Tibial nerve (tissue), 4 donors: ENCODE data around the gene OLFM2. TPM values are rescaled to one million over a fixed set of nuclear protein-coding genes. Genes with fewer than 3 reads are reported as not detected.
"Not testable (repeated sequence)": the region's sequence is repeated elsewhere in the genome, so short reads cannot be mapped to it uniquely, and the experiment has no call there.

Experiments used
- DNase-seq, 2 donors: peaks; one replicate each; pipeline ENCODE4 v3.0.0-alpha.2; 2019; ENCODE audit warnings: low spot score in 2 of 2
- H3K27ac ChIP-seq, 4 donors: fragments of 200-600 bp; sonication (generic) in 3 of 4; one replicate each; pipeline ENCODE4 v1.5.1; 2017 to 2019; ENCODE audit warnings: mild to moderate bottlenecking in 1 of 4
- H3K27me3 ChIP-seq, 2 donors: fragments of 200-600 bp; sonication (generic) in 1 of 2; one replicate each; pipeline versions ENCODE4 v1.5.1 to v1.6.0; 2017 to 2019
- H3K36me3 ChIP-seq, 3 donors: fragments of 200-600 bp; sonication (generic); one replicate each; pipeline ENCODE4 v1.5.1; 2018 to 2019
- H3K4me1 ChIP-seq, 4 donors: fragments of 200-600 bp; sonication (generic) in 3 of 4; one replicate each; pipeline ENCODE4 v1.5.1; 2017 to 2019
- H3K4me3 ChIP-seq, 4 donors: fragments of 200-600 bp; sonication (generic) in 3 of 4; one replicate each; pipeline ENCODE4 v1.5.1; 2017 to 2019; ENCODE audit warnings: mild to moderate bottlenecking in 1 of 4, moderate library complexity in 1 of 4
- H3K9me3 ChIP-seq, 4 donors: fragments of 200-600 bp; sonication (generic) in 3 of 4; one replicate each; pipeline ENCODE4 v1.5.1; 2017 to 2019
- CTCF ChIP-seq, 5 experiments: fragments of 200-600 bp in 3 of 5; fragments of 450-650 bp in 2 of 5; sonication (generic) in 3 of 5; IDR thresholded peaks; one replicate each; pipeline ENCODE4 v1.5.1; 2016 to 2019; ENCODE audit warnings: antibody characterized with exemption in 5 of 5, mild to moderate bottlenecking in 3 of 5, moderate library complexity in 2 of 5
- EP300 ChIP-seq, 2 donors: sonication (generic); formaldehyde crosslinking; IDR thresholded peaks; one replicate each; pipeline ENCODE4 v1.6.1; 2017; ENCODE audit warnings: antibody characterized with exemption in 2 of 2, mild to moderate bottlenecking in 1 of 2
- POLR2A ChIP-seq, 2 donors: fragments of 450-650 bp; IDR thresholded peaks; one replicate each; pipeline ENCODE4 v1.6.1; 2017; ENCODE audit warnings: antibody characterized with exemption in 2 of 2, mild to moderate bottlenecking in 2 of 2, moderate library complexity in 2 of 2
- WGBS, 2 donors: methylation state at CpG; one replicate each; pipeline ENCODE4 v1.1.5; 2018; 5-methylcytosine and 5-hydroxymethylcytosine counted together
- total RNA-seq, 4 donors: library from RNA; depleted of rRNA; stranded (reverse); fragments of >200 nt; gene quantifications; one replicate each; pipeline ENCODE4 v1.1.0, GENCODE V29; 2016

The OLFM2 gene
- total RNA-seq, 4 donors from 2014 or later = 4.8 to 12.6 (median 8.8) TPM

- Histone ChIP-seq H3K4me1 (peaks cover 0 to 23% (median 0%) of the 10 kb centered on the region in 4 donors), H3K4me3 (no peak overlapping the region), H3K9me3 (no peaks in the 10 kb centered on the region), H3K27me3 (no peaks in the 10 kb centered on the region), H3K36me3 (peaks cover 0 to 52% (median 0%) of the 10 kb centered on the region in 3 donors), H3K27ac (peak overlapping the region in 2 of 4 donors; percentile 1 to 51)
- TF ChIP-seq CTCF (IDR thresholded peaks at IDR 0.05) (no peak), EP300 (IDR thresholded peaks at IDR 0.05) (no peak), POLR2A (IDR thresholded peaks at IDR 0.05) (no peak)
- DNase-seq = no peak
- 48 to 56% methylated on average over 15 to 16 of the region's 19 CpGs for WGBS, 2 donors
These were observed 85.9 kb downstream of the OLFM2 start for GRCh38 chr19:9850235-9850959.

- 58 to 93% methylated on average over 3 to 5 of the region's 7 CpGs for WGBS, 2 donors
- peak overlapping the region in 2 of 4 donors; percentile 0 to 51 for H3K27ac ChIP-seq
- DNase-seq = no peak
- no peaks in the 10 kb centered on the region for H3K9me3 ChIP-seq
- H3K27me3 ChIP-seq = no peaks in the 10 kb centered on the region
- peaks cover 0 to 58% (median 0%) of the 10 kb centered on the region in 3 donors for H3K36me3 ChIP-seq
- H3K4me1 ChIP-seq = peaks cover 0 to 23% (median 0%) of the 10 kb centered on the region in 4 donors
- H3K4me3 ChIP-seq = no peak overlapping the region
- TF ChIP-seq POLR2A (IDR thresholded peaks at IDR 0.05) (no peak), CTCF (IDR thresholded peaks at IDR 0.05) (no peak), EP300 (IDR thresholded peaks at IDR 0.05) (no peak)
These were observed 86.5 kb downstream of the OLFM2 start for GRCh38 chr19:9849791-9850190.

DNA sequence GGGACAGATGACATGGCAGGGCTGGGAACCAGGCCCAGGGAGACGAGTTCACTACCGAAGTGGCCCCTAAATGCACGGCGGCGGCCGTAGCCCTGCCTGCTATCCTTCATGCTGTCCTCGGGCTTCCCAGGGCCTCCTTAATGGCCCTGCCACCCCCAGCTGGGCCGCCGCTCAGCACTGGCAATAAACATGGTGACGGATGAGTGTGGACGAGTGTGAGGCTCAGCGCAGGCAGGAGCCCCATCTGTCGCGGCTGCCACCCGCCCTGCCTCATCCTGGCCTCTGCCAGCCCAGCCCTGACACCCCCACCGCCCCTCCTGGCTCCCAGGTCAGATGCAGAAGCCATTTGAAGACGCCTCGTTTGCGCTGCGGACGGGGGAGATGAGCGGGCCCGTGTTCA lies 87.6 kb downstream of the OLFM2 start:
- H3K27me3 ChIP-seq = no peaks in the 10 kb centered on the region
- no peaks in the 10 kb centered on the region for H3K9me3 ChIP-seq
- WGBS, 2 donors = 75 to 81% methylated on average over 17 to 19 of the region's 23 CpGs
- no peak for DNase-seq
- H3K27ac ChIP-seq = no peak overlapping the region
- TF ChIP-seq EP300 (IDR thresholded peaks at IDR 0.05) (no peak), POLR2A (IDR thresholded peaks at IDR 0.05) (no peak), CTCF (IDR thresholded peaks at IDR 0.05) (no peak)
- H3K36me3 ChIP-seq = peaks cover 0 to 60% (median 0%) of the 10 kb centered on the region in 3 donors
- no peak overlapping the region for H3K4me3 ChIP-seq
- peaks cover 0 to 23% (median 0%) of the 10 kb centered on the region in 4 donors for H3K4me1 ChIP-seq

GRCh38 chr19:9848060-9848459 lies 88.3 kb downstream of the OLFM2 start:
- peaks cover 0 to 67% (median 3%) of the 10 kb centered on the region in 3 donors for H3K36me3 ChIP-seq
- TF ChIP-seq CTCF (IDR thresholded peaks at IDR 0.05) = peak in 1 of 5 experiments; percentile 9
- TF ChIP-seq EP300 (IDR thresholded peaks at IDR 0.05) = no peak
- 64% methylated on average over 2 of the region's 4 CpGs; no CpG with 5 or more reads in 1 of the 2 donors for WGBS, 2 donors
- H3K27me3 ChIP-seq = no peaks in the 10 kb centered on the region
- no peak overlapping the region for H3K27ac ChIP-seq
- H3K4me1 ChIP-seq = peaks cover 0 to 19% (median 0%) of the 10 kb centered on the region in 4 donors
- no peak for DNase-seq
- no peaks in the 10 kb centered on the region for H3K9me3 ChIP-seq
- no peak overlapping the region for H3K4me3 ChIP-seq

- no peak for DNase-seq
- H3K4me3 ChIP-seq = no peak overlapping the region
- H3K36me3 ChIP-seq = peaks cover 0 to 76% (median 10%) of the 10 kb centered on the region in 3 donors
- 29 to 38% methylated on average over 9 of the region's 13 CpGs for WGBS, 2 donors
- no peaks in the 10 kb centered on the region for H3K27me3 ChIP-seq
- peaks cover 0 to 19% (median 0%) of the 10 kb centered on the region in 4 donors for H3K4me1 ChIP-seq
- TF ChIP-seq CTCF (IDR thresholded peaks at IDR 0.05) (peak in 2 of 5 experiments; percentile 24 to 27), EP300 (IDR thresholded peaks at IDR 0.05) (no peak)
- peak overlapping the region in 1 of 4 donors; percentile 54 for H3K27ac ChIP-seq
- no peaks in the 10 kb centered on the region for H3K9me3 ChIP-seq
These were observed 89.1 kb downstream of the OLFM2 start for GRCh38 chr19:9847087-9847671.

DNA sequence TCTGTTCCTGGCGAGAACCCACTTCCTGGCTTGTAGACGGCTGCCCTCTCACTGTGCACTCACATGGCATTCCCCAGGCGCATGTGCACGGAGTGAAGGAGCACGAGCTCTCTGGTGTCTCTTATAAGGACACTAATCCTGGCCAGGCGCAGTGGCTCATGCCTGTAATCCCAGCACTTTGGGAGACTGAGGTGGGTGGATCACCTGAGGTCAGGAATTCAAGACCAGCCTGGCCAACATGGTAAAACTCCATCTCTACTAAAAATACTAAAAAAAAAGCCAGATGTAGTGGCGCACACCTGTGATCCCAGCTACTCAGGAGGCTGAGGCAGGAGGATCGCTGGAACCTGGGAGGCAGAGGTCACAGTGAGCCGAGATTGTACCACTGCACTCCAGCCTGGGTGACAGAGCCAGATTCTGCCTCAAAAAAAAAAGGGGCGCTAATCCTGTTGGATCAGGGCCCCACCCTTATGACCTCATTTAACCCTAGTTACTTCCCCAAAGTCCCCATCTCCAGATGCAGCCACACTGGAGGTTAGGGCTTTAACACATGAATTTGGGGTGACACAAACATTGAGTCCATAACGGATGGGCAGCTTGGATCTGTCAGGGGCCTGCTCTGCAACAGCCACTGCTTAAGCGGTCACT lies 92.6 kb downstream of the OLFM2 start:
- H3K27ac ChIP-seq, H3K4me3 ChIP-seq, H3K27me3 ChIP-seq, H3K9me3 ChIP-seq, DNase-seq: not testable (repeated sequence)
- Histone ChIP-seq H3K4me1 (peaks cover 0 to 10% (median 0%) of the 10 kb centered on the region in 4 donors), H3K36me3 (peaks cover 0 to 99% (median 16%) of the 10 kb centered on the region in 3 donors)
- 95 to 96% methylated on average over 12 of the region's 12 CpGs for WGBS, 2 donors
